GM18519 (cell line): ENCODE data around the gene ELMOD3.

Experiments
- ATAC-seq: cut with Tn5 transposase; IDR thresholded peaks from one replicate; pipeline ENCODE4 v1.9.1; 2021; ENCODE audit warnings: mild to moderate bottlenecking, moderate library complexity; ENCODE audit not compliant: unreplicated experiment, low FRiP score

The ELMOD3 gene

GRCh38 chr2:85421260-85422071 lies 66.9 kb downstream of the ELMOD3 start:
- no peak for ATAC-seq

- ATAC-seq = no peak
Measured at GRCh38 chr2:85422072-85422457, 67.5 kb downstream of the ELMOD3 start.

DNA sequence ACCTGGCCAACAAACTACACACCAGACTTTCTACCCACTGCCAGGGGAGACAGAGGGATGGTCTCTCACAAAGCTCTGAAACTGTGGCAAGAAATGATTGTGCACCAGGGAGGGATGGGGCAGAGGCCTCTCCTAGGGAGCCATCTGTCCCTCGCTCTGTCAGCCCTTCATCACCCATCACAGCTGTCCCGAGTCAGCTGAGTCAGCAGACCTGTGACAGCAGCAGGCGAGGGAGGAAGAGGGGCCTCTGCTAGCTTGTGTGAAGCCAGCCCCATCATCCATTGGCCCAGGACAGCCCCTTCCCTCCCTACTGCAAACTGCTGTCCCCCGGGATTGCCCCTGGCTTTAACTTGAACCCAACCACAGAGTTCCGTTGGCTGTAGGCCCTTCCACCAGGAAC lies 69.0 kb downstream of the ELMOD3 start:
- no peak for ATAC-seq

DNA sequence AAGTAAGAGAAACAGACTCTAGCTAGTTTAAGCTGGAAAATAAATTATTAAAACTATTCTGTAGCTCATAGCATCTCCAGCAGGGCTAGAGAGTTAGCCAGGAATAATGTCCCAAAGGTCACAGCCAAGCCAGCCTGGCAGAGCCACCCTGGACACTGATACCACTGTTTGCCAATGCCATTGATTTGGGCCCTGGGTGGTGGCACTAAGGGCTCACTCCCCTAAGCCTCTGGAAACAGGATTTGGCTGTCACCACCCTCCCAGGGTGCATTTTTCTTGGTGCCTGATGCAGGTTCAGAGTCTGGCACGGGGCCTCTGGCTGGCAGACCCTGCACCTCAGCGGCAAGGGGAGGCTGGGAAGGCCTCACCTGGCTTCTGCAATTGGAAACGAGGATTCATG lies 71.0 kb downstream of the ELMOD3 start:
- no peak for ATAC-seq

- ATAC-seq = no peak
Measured at GRCh38 chr2:85427300-85427835, 72.8 kb downstream of the ELMOD3 start.

- no peak for ATAC-seq
Measured at GRCh38 chr2:85428343-85428881, 73.8 kb downstream of the ELMOD3 start.

DNA sequence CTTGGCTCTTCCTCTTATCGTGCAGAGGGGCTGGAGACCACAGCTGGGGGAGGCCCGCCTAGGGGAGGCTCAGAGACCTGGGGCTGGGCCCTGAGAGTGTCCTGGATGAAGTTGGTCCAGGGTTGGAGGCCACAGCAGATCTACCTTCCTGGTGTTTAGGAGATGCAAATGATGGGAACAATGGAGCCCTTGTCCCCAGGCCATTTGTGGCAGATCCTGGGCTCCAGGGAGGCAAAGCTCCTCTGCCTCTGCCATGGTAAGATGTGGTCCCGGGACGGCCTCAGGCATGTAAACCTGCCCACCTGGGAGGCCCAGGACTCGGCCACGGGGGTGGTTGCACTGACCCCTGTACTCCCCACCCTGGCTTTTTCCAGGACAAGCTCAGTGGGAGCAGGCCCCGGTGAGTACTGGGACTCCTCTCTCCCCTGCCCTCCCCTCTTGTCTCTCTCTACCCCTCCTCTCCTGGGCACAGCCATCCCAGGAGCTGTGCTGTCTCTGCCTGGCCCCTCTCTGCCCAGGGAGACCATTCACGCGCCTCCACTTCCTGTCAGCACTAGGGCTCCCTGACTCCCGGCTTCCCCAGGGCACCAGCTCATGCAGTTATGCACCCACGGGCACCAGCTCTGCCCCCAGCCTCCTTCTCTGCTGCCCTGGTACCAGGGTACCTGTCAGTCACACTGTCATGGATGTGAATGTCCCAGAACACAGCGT lies 74.8 kb downstream of the ELMOD3 start:
- ATAC-seq = no peak

DNA sequence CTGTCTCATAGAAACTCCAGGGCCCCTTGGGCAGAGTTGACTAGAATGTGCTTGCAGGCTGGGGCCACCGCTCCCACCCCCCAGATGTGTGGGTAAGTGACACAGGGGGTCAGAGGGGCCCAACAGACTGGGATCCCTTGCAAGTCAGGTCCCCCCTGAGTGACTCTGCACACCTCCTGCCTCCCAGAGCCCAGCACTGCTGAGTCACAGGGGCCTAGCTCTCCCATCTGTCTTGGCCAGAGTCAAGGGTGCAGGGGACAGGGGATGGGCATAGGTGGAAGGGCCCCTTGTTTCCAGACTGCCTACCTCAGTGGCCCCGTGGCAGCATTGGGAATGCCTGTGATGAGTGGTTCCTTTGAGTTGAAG lies 75.3 kb downstream of the ELMOD3 start:
- ATAC-seq = no peak

DNA sequence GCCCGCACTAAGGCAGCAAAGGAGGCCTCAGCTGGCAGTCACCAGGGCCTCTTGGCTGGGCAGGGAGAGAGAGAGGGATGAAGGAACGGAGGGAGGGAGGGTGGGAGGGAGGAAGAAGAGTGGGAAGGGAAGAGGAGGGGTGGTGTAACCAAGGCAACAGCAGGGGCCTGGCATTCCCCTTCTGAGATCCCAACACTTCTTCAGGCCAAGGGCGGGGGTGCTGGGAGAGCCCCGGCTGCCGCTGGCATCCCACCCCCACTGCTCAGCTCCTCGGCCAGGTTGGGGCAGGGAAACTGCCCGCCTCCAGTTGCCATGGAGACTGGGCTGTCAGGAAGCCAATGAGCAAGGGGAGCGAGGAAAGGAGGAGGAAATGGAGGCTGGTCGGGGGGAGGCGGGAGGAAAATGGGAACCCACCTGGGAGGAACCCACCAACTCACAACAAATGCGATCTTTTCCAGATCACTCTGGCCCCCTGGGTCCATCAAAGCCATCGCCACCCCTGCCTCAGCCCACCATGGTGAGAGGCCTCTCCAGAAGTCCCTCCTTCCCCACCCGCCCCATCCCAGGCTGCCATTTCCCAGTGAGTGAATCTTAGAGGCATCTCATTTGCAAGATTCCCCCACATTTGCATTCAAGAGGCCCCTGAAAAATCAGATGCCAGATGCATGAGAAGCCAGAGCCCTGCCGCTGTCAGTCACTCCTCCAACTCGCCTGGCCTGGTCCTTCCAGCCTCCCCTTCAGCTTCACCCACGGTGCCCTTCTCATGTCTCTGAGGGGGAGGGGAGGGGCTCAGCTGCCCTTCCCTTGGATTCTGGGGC lies 76.4 kb downstream of the ELMOD3 start:
- ATAC-seq = no peak

DNA sequence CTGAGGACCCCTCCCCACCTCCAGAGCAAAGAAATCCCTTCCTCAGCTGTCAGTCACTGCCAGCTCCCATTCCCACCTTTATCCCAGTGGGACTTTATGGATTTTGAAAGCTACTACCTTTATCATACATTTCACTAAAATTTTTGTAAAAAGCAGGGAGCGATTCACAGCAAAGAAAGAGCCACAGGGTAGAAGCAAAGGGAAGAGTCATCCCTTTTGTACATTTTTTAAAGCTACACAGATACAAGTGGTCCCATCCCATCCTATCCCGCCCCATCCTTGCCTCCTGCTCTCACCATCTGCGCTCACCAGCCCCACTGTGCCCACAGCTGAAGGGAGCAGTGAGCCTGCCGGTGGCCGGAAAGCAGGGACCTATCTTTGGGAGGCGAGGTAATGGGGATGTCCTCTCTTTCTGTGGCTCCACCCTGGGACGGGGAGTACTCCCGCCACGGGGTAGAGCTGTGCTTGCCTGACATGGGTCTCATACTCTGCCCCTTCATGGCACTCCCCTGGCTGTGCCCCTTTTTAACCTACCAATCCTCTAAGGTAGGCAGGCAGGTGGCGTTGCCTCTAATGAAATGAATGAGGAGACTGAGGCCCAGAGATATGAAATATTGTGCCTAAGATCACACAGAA lies 77.1 kb downstream of the ELMOD3 start:
- no peak for ATAC-seq

- no peak for ATAC-seq
Measured at GRCh38 chr2:85433511-85434089, 79.0 kb downstream of the ELMOD3 start.

DNA sequence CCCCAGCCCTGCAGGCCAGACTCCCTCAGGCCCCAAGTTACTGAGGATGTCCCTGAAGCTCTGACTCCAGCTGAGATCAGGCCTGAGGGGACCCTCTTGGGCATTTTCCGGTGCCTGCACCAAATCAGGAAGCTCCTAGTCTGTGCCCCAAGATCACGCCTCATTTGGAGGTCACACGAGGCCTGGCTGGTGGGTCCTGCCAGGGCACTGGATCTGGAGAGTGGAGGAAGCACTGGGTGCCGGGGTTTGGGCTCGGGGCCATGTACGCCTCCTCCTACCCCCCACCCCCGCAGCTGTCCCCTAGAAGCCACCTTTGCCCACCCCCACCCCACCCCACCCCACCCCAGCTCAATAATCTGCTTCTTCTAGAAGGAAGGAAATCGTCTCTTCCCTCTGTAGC lies 80.1 kb downstream of the ELMOD3 start:
- no peak for ATAC-seq

- ATAC-seq = no peak
Measured at GRCh38 chr2:85435220-85435958, 80.8 kb downstream of the ELMOD3 start.

DNA sequence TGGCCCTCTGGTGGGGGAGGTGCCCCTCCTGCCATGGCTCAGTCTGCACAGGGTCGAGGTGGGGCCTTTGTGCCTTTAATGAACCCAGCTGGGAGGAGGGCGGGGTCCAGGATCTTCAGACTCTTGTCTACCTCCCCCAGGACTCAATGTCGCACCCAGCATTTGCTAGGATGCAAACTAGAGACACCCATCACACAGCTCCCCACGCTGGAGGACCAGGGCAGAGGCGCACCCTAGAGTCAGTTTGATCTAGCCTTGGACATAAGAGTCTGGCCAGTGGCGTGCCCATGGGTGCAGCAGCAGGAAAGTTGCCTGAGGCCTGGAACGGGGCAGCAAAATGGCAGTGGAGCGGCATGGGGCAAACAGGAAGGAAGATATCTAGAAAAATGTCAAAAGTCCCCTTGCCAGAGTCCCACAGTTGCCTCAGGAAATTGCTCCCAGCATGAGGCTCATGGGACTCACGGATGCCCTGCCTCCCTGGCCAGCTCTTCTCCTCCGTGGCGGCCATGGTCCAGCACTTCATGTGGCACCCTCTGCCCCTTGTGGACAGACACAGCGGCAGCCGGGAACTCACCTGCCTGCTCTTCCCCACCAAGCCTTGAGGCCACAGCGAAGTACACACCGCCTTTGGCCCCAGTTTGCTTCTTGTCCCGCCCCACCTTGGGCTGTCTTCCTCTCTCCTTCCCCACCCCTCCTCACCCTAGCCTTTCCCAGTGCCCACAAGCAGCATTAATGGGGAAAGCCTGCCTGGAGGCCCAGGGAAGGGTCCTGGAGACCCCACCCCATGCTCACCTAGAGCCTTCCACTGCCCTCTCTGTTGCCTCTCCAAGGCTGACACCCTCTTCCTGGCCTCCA lies 81.6 kb downstream of the ELMOD3 start:
- ATAC-seq = no peak

GRCh38 chr2:85436836-85437487 lies 82.4 kb downstream of the ELMOD3 start:
- ATAC-seq = no peak

GRCh38 chr2:85437488-85438200 lies 83.1 kb downstream of the ELMOD3 start:
- peak; percentile 72 for ATAC-seq
